H9 (cell line): Measurements from ENCODE around the gene TRPC6. TPM values are rescaled to one million over a fixed set of nuclear protein-coding genes. Genes with fewer than 3 reads are reported as not detected.

Experiments
- DNase-seq: peaks from one replicate; pipeline ENCODE4 v3.0.0-alpha.2; 2017
- H2AFZ ChIP-seq: one replicate; pipeline ENCODE4 v1.6.1; 2013; ENCODE audit warnings: mild to moderate bottlenecking, low read length, control low read depth, moderate library complexity
- H2AK5ac ChIP-seq: 2 replicates; pipeline ENCODE4 v1.6.1; 2013; ENCODE audit warnings: low read length, control low read depth, mixed read lengths; ENCODE audit not compliant: insufficient read length
- H2BK120ac ChIP-seq: one replicate; pipeline ENCODE4 v1.6.1; 2013; ENCODE audit warnings: low read depth, mild to moderate bottlenecking, low read length, control low read depth, inconsistent platforms; ENCODE audit not compliant: poor library complexity, severe bottlenecking
- H2BK12ac ChIP-seq: 2 replicates; pipeline ENCODE4 v1.6.1; 2013; ENCODE audit warnings: low read length, control low read depth, mixed read lengths, low read depth; ENCODE audit not compliant: insufficient read length
- H2BK15ac ChIP-seq: 2 replicates; pipeline ENCODE4 v1.6.1; 2013; ENCODE audit warnings: low read depth, low read length, control low read depth
- H2BK20ac ChIP-seq: one replicate; pipeline ENCODE4 v1.6.1; 2013; ENCODE audit warnings: low read depth, mild to moderate bottlenecking, low read length, control low read depth, inconsistent platforms; ENCODE audit not compliant: poor library complexity, severe bottlenecking
- H2BK5ac ChIP-seq: 2 replicates; pipeline ENCODE4 v1.6.1; 2013; ENCODE audit warnings: low read length, control low read depth, mixed read lengths; ENCODE audit not compliant: insufficient read length
- H3K14ac ChIP-seq: 2 replicates; pipeline ENCODE4 v1.6.1; 2013; ENCODE audit warnings: low read length, control low read depth; ENCODE audit not compliant: insufficient read depth
- H3K18ac ChIP-seq: 2 replicates; pipeline ENCODE4 v1.6.1; 2013; ENCODE audit warnings: low read depth, mild to moderate bottlenecking, mixed read lengths, low read length, control low read depth; ENCODE audit not compliant: insufficient read length
- H3K23ac ChIP-seq: 2 replicates; pipeline ENCODE4 v1.6.1; 2013; ENCODE audit warnings: low read length, control low read depth, mixed read lengths, low read depth; ENCODE audit not compliant: insufficient read length
- H3K23me2 ChIP-seq: 2 replicates; pipeline ENCODE4 v1.6.1; 2013; ENCODE audit warnings: low read depth, mild to moderate bottlenecking, mixed read lengths, low read length, control low read depth; ENCODE audit not compliant: insufficient read length, poor library complexity, severe bottlenecking
- H3K27ac ChIP-seq: 2 replicates; pipeline ENCODE4 v1.5.1; 2013; ENCODE audit warnings: low read length, control low read depth, mixed read lengths, low read depth; ENCODE audit not compliant: insufficient read length
- H3K27me3 ChIP-seq: 2 replicates; pipeline ENCODE4 v1.6.1; 2013; ENCODE audit warnings: low read length, control low read depth, inconsistent platforms; ENCODE audit not compliant: insufficient read depth
- H3K4ac ChIP-seq: 2 replicates; pipeline ENCODE4 v1.6.1; 2013; ENCODE audit warnings: low read depth, mild to moderate bottlenecking, control low read depth, inconsistent platforms, low read length, moderate library complexity
- H3K4me1 ChIP-seq: 2 replicates; pipeline ENCODE4 v1.6.1; 2013; ENCODE audit warnings: low read length, control low read depth, inconsistent platforms; ENCODE audit not compliant: insufficient read depth
- H3K4me2 ChIP-seq: 2 replicates; pipeline ENCODE4 v1.6.1; 2013; ENCODE audit warnings: low read length, control low read depth, mixed read lengths; ENCODE audit not compliant: insufficient read length, insufficient read depth
- H3K56ac ChIP-seq: 2 replicates; pipeline ENCODE4 v1.6.1; 2013; ENCODE audit warnings: low read depth, mild to moderate bottlenecking, mixed read lengths, low read length, control low read depth; ENCODE audit not compliant: insufficient read length
- H3K79me1 ChIP-seq: 2 replicates; pipeline ENCODE4 v1.6.1; 2013; ENCODE audit warnings: low read depth, mild to moderate bottlenecking, moderate library complexity, low read length, control low read depth, inconsistent platforms; ENCODE audit not compliant: insufficient read depth, poor library complexity, severe bottlenecking
- H3K79me2 ChIP-seq: 2 replicates; pipeline ENCODE4 v1.6.1; 2013; ENCODE audit warnings: low read length, control low read depth, inconsistent platforms; ENCODE audit not compliant: insufficient read depth
- H3K9ac ChIP-seq: 2 replicates; pipeline ENCODE4 v1.6.1; 2013; ENCODE audit warnings: low read length, control low read depth, mixed read lengths; ENCODE audit not compliant: insufficient read length; ENCODE audit errors: extremely low read depth
- H3K9me3 ChIP-seq: one replicate; pipeline ENCODE4 v1.6.1; 2013; ENCODE audit warnings: low read depth, low read length, inconsistent platforms; ENCODE audit not compliant: control insufficient read depth
- H3T11ph ChIP-seq: one replicate; pipeline ENCODE4 v1.6.1; 2013; ENCODE audit warnings: mild to moderate bottlenecking, low read length, control low read depth, inconsistent platforms
- H4K20me1 ChIP-seq: one replicate; pipeline ENCODE4 v1.6.1; 2013; ENCODE audit not compliant: control insufficient read depth, insufficient read length, insufficient read depth
- H4K5ac ChIP-seq: 2 replicates; pipeline ENCODE4 v1.6.1; 2013; ENCODE audit warnings: low read depth, mild to moderate bottlenecking, mixed read lengths, low read length, control low read depth; ENCODE audit not compliant: insufficient read length
- H4K8ac ChIP-seq: replicated peaks from 2 replicates; pipeline ENCODE4 v1.6.1; 2013; ENCODE audit warnings: low read length, control low read depth, mixed read lengths, low read depth; ENCODE audit not compliant: insufficient read length
- H4K91ac ChIP-seq: 2 replicates; pipeline ENCODE4 v1.6.1; 2013; ENCODE audit warnings: low read depth, mild to moderate bottlenecking, moderate library complexity, mixed read lengths, low read length, control low read depth; ENCODE audit not compliant: insufficient read length
- H3K27ac Mint-ChIP-seq, 3 experiments: 2 replicates in 2 of 3; 3 replicates in 1 of 3; pipeline ENCODE4 v1.8.0; 2020 to 2021; ENCODE audit warnings: mixed read lengths in 3 of 3, mild to moderate bottlenecking in 1 of 3, moderate library complexity in 1 of 3
- H3K27me3 Mint-ChIP-seq: 2 replicates; pipeline ENCODE4 v1.8.0; 2021; ENCODE audit warnings: low read depth, mild to moderate bottlenecking, moderate library complexity, mixed read lengths
- H3K36me3 Mint-ChIP-seq, 3 experiments: 2 replicates in 2 of 3; 3 replicates in 1 of 3; pipeline ENCODE4 v1.8.0; 2020 to 2021; ENCODE audit warnings: low read depth in 3 of 3, mixed read lengths in 3 of 3; ENCODE audit not compliant: insufficient read depth in 1 of 3
- H3K4me1 Mint-ChIP-seq, 2 experiments: 2 replicates each; pipeline ENCODE4 v1.8.0; 2020; ENCODE audit warnings: mixed read lengths in 2 of 2
- H3K4me3 Mint-ChIP-seq, 2 experiments: 2 replicates in 1 of 2; 3 replicates in 1 of 2; pipeline ENCODE4 v1.8.0; 2020 to 2021; ENCODE audit warnings: mild to moderate bottlenecking in 2 of 2, mixed read lengths in 2 of 2, moderate library complexity in 1 of 2
- H3K9me3 Mint-ChIP-seq, 2 experiments: 2 replicates in 1 of 2; 3 replicates in 1 of 2; pipeline ENCODE4 v1.8.0; 2020; ENCODE audit warnings: mild to moderate bottlenecking in 2 of 2, mixed read lengths in 2 of 2, moderate library complexity in 1 of 2
- CTCF ChIP-seq: fragments of 200-600 bp; sonication (generic); conservative IDR thresholded peaks from 3 replicates; pipeline ENCODE4 v1.8.0; 2021; ENCODE audit warnings: antibody characterized with exemption, mild to moderate bottlenecking
- total RNA-seq: library from RNA; stranded (reverse); gene quantifications from 2 replicates; pipeline ENCODE4 v1.2.1, GENCODE V29; 2021

TRPC6 gene
- total RNA-seq, 1 experiment from 2014 or later, result 14.4 TPM

- Histone ChIP-seq H2BK120ac (no peak overlapping the region), H2BK15ac (no peak overlapping the region), H3K4me1 (no peaks in the 10 kb centered on the region), H3K14ac (no peak overlapping the region), H2BK12ac (no peak overlapping the region), H2AK5ac (no peak overlapping the region), H3K4me2 (no peak overlapping the region), H3K23me2 (no peaks in the 10 kb centered on the region), H4K8ac (no peak overlapping the region), H4K20me1 (no peaks in the 10 kb centered on the region), H2AFZ (no peak overlapping the region), H3K79me1 (no peaks in the 10 kb centered on the region), H3K79me2 (no peaks in the 10 kb centered on the region), H3K27me3 (no peaks in the 10 kb centered on the region), H3K56ac (no peak overlapping the region), H3K18ac (no peak overlapping the region), H3K9me3 (no peaks in the 10 kb centered on the region), H3K27ac (no peak overlapping the region), H3K9ac (no peak overlapping the region), H2BK5ac (no peak overlapping the region), H3K4ac (no peak overlapping the region), H4K5ac (no peak overlapping the region), H2BK20ac (no peak overlapping the region), H4K91ac (no peak overlapping the region), H3T11ph (no peak overlapping the region), H3K23ac (no peak overlapping the region)
- H3K4me3 Mint-ChIP-seq, result no peak overlapping the region
- H3K27me3 Mint-ChIP-seq, result no peaks in the 10 kb centered on the region
- peaks cover 0 to 2% of the 10 kb centered on the region in 2 experiments; a peak in 1 of 4 replicates for H3K4me1 Mint-ChIP-seq
- no peak for DNase-seq
- no peak for TF ChIP-seq CTCF
- H3K36me3 Mint-ChIP-seq, result no peaks in the 10 kb centered on the region; a peak in 1 of 7 replicates
- no peak overlapping the region for H3K27ac Mint-ChIP-seq
- no peaks in the 10 kb centered on the region for H3K9me3 Mint-ChIP-seq
Measured at GRCh38 chr11:101446726-101447125, 137.1 kb downstream of the TRPC6 start.
